HFF-Myc (cell line): ENCODE measurements around the gene SAMD4A.

Experiments used
- DNase-seq: peaks from one replicate; pipeline ENCODE4 v3.0.0-alpha.2; 2011; ENCODE audit warnings: low read depth; ENCODE audit errors: extremely low read depth
- H3K4me3 ChIP-seq: replicated peaks from 2 replicates; pipeline ENCODE4 v1.5.1; 2011; ENCODE audit warnings: low read depth, mild to moderate bottlenecking, control low read depth, low read length
- CTCF ChIP-seq: IDR thresholded peaks from 2 replicates; pipeline ENCODE4 v1.5.1; 2012; ENCODE audit warnings: mild to moderate bottlenecking, low read depth, low read length, control low read depth; ENCODE audit errors: missing control alignments

The SAMD4A gene

GRCh38 chr14:54549862-54550261, 17.1 kb upstream of the SAMD4A start:
- DNase-seq: no peak
- H3K4me3 ChIP-seq: no peak overlapping the region
- no peak for TF ChIP-seq CTCF

- no peak for TF ChIP-seq CTCF
- no peak overlapping the region for H3K4me3 ChIP-seq
- DNase-seq: no peak
These were observed 16.4 kb upstream of the SAMD4A start for GRCh38 chr14:54550514-54550913.

- no peak overlapping the region for H3K4me3 ChIP-seq
- no peak for DNase-seq
- no peak for TF ChIP-seq CTCF
These were observed 12.5 kb upstream of the SAMD4A start for GRCh38 chr14:54554401-54554800.

- DNase-seq: no peak
- no peak overlapping the region for H3K4me3 ChIP-seq
- TF ChIP-seq CTCF: peak; percentile 36
These were observed 11.3 kb upstream of the SAMD4A start for GRCh38 chr14:54555651-54556050.

GRCh38 chr14:54556535-54556934, 10.4 kb upstream of the SAMD4A start:
- no peak for TF ChIP-seq CTCF
- H3K4me3 ChIP-seq: no peak overlapping the region
- DNase-seq: no peak

- DNase-seq: no peak
- H3K4me3 ChIP-seq: no peak overlapping the region
- TF ChIP-seq CTCF: no peak
These were observed 4.6 kb upstream of the SAMD4A start for GRCh38 chr14:54562334-54562733.
